D721Med (cell line): Measurements from ENCODE around the gene LGR4.
"Not testable (repeated sequence)": the region's sequence is repeated elsewhere in the genome, so short reads cannot be mapped to it uniquely, and the experiment has no call there.

Source experiments
- DNase-seq: peaks from one replicate; pipeline ENCODE4 v3.0.0; 2011; ENCODE audit warnings: low spot score; ENCODE audit not compliant: insufficient read length
- FAIRE-seq: peaks from 2 replicates; lab custom pipeline; 2011; peaks lifted over from hg19 to GRCh38; lab: Jason Lieb, UNC
- TF ChIP-seq, protein P1 (sequence below): IDR thresholded peaks from 2 replicates; pipeline ENCODE4 v1.5.1; 2012; ENCODE audit warnings: mild to moderate bottlenecking, control low read depth; ENCODE audit not compliant: insufficient read depth; ENCODE audit errors: missing control alignments

The LGR4 gene

GRCh38 chr11:27453701-27454100, 18.9 kb downstream of the LGR4 start:
- DNase-seq (no peak), FAIRE-seq (no peak)

DNA sequence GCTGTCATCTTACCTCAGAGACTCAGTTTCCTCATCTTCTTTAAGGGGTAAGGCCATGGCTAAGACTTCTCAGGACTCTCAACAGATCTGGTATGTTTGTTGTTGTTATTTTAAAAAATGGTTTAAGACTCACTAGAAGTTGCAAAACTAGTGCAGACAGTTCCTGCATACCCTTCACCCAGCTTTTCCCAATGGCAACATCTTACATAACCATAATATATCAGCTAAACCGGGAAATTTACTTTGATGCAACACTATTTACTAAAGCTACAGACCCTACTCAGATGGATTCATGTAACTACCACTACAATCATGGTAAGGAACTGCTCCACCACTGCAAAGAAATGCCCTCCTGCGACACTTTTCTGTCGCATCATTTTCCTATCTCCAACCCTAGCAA, 20.4 kb downstream of the LGR4 start:
- FAIRE-seq (no peak), DNase-seq (no peak)
- TF ChIP-seq, protein P1, sequence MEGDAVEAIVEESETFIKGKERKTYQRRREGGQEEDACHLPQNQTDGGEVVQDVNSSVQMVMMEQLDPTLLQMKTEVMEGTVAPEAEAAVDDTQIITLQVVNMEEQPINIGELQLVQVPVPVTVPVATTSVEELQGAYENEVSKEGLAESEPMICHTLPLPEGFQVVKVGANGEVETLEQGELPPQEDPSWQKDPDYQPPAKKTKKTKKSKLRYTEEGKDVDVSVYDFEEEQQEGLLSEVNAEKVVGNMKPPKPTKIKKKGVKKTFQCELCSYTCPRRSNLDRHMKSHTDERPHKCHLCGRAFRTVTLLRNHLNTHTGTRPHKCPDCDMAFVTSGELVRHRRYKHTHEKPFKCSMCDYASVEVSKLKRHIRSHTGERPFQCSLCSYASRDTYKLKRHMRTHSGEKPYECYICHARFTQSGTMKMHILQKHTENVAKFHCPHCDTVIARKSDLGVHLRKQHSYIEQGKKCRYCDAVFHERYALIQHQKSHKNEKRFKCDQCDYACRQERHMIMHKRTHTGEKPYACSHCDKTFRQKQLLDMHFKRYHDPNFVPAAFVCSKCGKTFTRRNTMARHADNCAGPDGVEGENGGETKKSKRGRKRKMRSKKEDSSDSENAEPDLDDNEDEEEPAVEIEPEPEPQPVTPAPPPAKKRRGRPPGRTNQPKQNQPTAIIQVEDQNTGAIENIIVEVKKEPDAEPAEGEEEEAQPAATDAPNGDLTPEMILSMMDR = no peak

More at GRCh38 chr11:27453701-27454100, 18.9 kb downstream of the LGR4 start:
- TF ChIP-seq, protein P1 = no peak

GRCh38 chr11:27451244-27451965, 21.2 kb downstream of the LGR4 start:
- DNase-seq (no peak), FAIRE-seq (no peak)
- TF ChIP-seq, protein P1 = no peak

- DNase-seq, FAIRE-seq: not testable (repeated sequence)
These were observed 24.4 kb downstream of the LGR4 start for GRCh38 chr11:27448184-27448540.

DNA sequence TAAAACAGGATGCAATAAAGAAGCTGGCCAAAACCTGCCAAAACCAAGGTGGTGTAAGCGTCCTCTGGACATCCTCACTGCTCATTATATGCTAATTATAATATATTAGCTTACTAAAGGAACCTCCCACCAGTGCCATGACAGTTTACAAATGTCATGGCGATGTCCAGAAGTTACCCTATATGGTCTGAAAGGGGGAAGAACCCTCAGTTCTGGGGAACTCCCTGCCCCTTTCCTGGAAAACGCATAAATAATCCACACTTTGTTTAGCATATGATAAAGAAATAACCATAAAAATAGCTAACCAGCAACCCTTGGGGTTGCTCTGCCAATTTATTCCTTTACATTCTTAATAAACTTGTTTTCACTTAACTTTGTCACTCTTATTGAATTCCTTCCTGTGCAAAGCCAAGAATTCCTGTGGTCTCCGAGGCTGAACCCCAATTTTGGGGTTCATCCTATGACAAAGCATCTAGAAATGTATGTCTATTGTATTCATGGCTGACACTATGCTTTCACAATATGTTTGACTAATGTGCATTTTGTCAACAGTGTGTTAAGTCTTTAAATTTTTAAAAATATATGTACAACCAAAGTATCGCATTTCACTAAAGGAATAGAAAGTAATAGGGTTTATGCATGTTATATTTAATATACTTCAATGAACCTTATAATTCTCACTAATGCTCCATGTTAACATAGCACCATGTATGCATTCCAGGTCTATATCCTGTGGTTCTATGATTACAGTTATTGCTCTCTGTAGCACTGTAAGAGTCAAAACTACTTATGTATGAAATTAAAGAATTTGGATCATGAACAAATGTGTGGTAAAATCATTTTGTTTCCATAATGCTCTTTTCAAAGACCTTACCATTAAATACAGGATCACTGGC, 25.1 kb downstream of the LGR4 start:
- DNase-seq = no peak
- TF ChIP-seq, protein P1 = no peak
- FAIRE-seq = no peak

- TF ChIP-seq, protein P1 = no peak
- FAIRE-seq (no peak), DNase-seq (no peak)
These were observed 27.0 kb downstream of the LGR4 start for GRCh38 chr11:27445625-27446024.

- FAIRE-seq = no peak
- no peak for DNase-seq
- TF ChIP-seq, protein P1 = no peak
These were observed 27.8 kb downstream of the LGR4 start for GRCh38 chr11:27444801-27445215.
